A549 (cell line): Measurements from ENCODE around the gene HTRA2. TPM values are rescaled to one million over a fixed set of nuclear protein-coding genes. Genes with fewer than 3 reads are reported as not detected.
A peak's percentile ranks its signal among the peaks of the same experiment; 100 is the strongest.

Experiments used
- ATAC-seq, 2 experiments: fragments of 200-7000 bp in 1 of 2; fragments of >200 bp in 1 of 2; cut with Nextera tagmentation in 1 of 2; cut with Tn5 transposase in 1 of 2; 3 replicates each; pipeline versions ENCODE4 v1.8.0 to v1.9.1; 2018 to 2020; ENCODE audit warnings: mild to moderate bottlenecking in 1 of 2, moderate library complexity in 1 of 2
- CTCF ChIA-PET: fragments of 300-600 bp; sonication (Branson Sonifier 250); formaldehyde crosslinking; extraction: SDS; loops from one replicate; lab custom pipeline; 2021; ENCODE audit warnings: antibody characterized with exemption, inconsistent platforms; lab: Yijun Ruan, JAX
- POLR2A ChIA-PET: fragments of 350-600 bp; formaldehyde crosslinking; extraction: SDS; loops from one replicate; lab custom pipeline; 2021; ENCODE audit warnings: antibody characterized with exemption, inconsistent platforms; lab: Yijun Ruan, JAX
- DNase-seq, 2 experiments: peaks; one replicate each; pipeline versions ENCODE4 v3.0.0 to v3.0.0-alpha.2; 2011 to 2016; ENCODE audit warnings: low read depth in 1 of 2, low spot score in 1 of 2
- FAIRE-seq: peaks from 2 replicates; lab custom pipeline; 2011; peaks lifted over from hg19 to GRCh38; lab: Jason Lieb, UNC
- H3K27ac ChIP-seq, 2 experiments: fragments of >200 bp; sonication (Bioruptor Twin); formaldehyde crosslinking; 3 replicates each; pipeline ENCODE4 v1.5.1; 2016 to 2017
- H3K4me1 ChIP-seq: fragments of >200 bp; sonication (Bioruptor Twin); formaldehyde crosslinking; 3 replicates; pipeline ENCODE4 v1.6.1; 2016
- H3K4me2 ChIP-seq: fragments of >200 bp; sonication (Bioruptor Twin); formaldehyde crosslinking; 3 replicates; pipeline ENCODE4 v1.6.1; 2016
- H3K4me3 ChIP-seq: fragments of >200 bp; sonication (Bioruptor Twin); formaldehyde crosslinking; 3 replicates; pipeline ENCODE4 v1.5.1; 2016
- H3K9me3 ChIP-seq: fragments of >200 bp; sonication (Bioruptor Twin); formaldehyde crosslinking; 3 replicates; pipeline ENCODE4 v1.6.1; 2016
- CHD2 ChIP-seq: fragments of 150-350 bp; IDR thresholded peaks from 2 replicates; pipeline ENCODE4 v1.6.1; 2014; ENCODE audit warnings: low read length; ENCODE audit not compliant: partially characterized antibody
- FOSB ChIP-seq: fragments of 250-450 bp; sonication (Bioruptor Pico); IDR thresholded peaks from 2 replicates; pipeline ENCODE4 v1.5.0; 2020; ENCODE audit warnings: mild to moderate bottlenecking, moderate library complexity
- HEYL ChIP-seq: fragments of 250-450 bp; sonication (Bioruptor Pico); IDR thresholded peaks from 2 replicates; pipeline ENCODE4 v1.8.0; 2021; ENCODE audit warnings: mild to moderate bottlenecking, moderate library complexity
- HOXB13 ChIP-seq: fragments of 250-450 bp; sonication (Bioruptor Pico); IDR thresholded peaks from 2 replicates; pipeline ENCODE4 v1.5.0; 2020; ENCODE audit warnings: low read depth, mild to moderate bottlenecking, moderate library complexity
- JUN ChIP-seq, 2 experiments: fragments of >200 bp; sonication (Bioruptor Twin); formaldehyde crosslinking; IDR thresholded peaks; 2 replicates in 1 of 2; 3 replicates in 1 of 2; pipeline ENCODE4 v1.6.1; 2016 to 2017
- MAFK ChIP-seq: fragments of 450-650 bp; IDR thresholded peaks from 2 replicates; pipeline ENCODE4 v1.6.1; 2014; ENCODE audit not compliant: partially characterized antibody
- MAZ ChIP-seq: fragments of 150-350 bp; IDR thresholded peaks from 2 replicates; pipeline ENCODE4 v1.6.1; 2014; ENCODE audit warnings: antibody characterized with exemption, low read depth, low read length, borderline replicate concordance
- RAD21 ChIP-seq, 2 experiments: fragments of >200 bp in 1 of 2; sonication (Bioruptor Twin) in 1 of 2; formaldehyde crosslinking in 1 of 2; IDR thresholded peaks in 1 of 2; conservative IDR thresholded peaks in 1 of 2; 2 replicates in 1 of 2; 3 replicates in 1 of 2; pipeline ENCODE4 v1.6.1; 2012 to 2018; ENCODE audit warnings: inconsistent platforms in 1 of 2
- RARB ChIP-seq: fragments of 250-450 bp; sonication (Bioruptor Pico); IDR thresholded peaks from 2 replicates; pipeline ENCODE4 v1.8.0; 2021; ENCODE audit warnings: mild to moderate bottlenecking, moderate library complexity
- RFX5 ChIP-seq: fragments of 450-650 bp; IDR thresholded peaks from 2 replicates; pipeline ENCODE4 v1.7.1; 2014; ENCODE audit warnings: antibody characterized with exemption, mild to moderate bottlenecking, moderate library complexity
- RNF2 ChIP-seq: fragments of 200-600 bp; sonication (generic); IDR thresholded peaks from 2 replicates; pipeline ENCODE4 v1.6.1; 2016; ENCODE audit warnings: low read depth, mild to moderate bottlenecking, antibody characterized with exemption, moderate library complexity, borderline replicate concordance
- SREBF2 ChIP-seq: fragments of 450-650 bp; IDR thresholded peaks from 2 replicates; pipeline ENCODE4 v1.6.1; 2014; ENCODE audit warnings: mild to moderate bottlenecking, moderate library complexity
- WGBS: methylation state at CpG from one replicate; pipeline ENCODE4 v1.1.6; 2017; ENCODE audit errors: missing lambda C conversion rate; 5-methylcytosine and 5-hydroxymethylcytosine counted together
- polyA plus RNA-seq, 4 experiments: library from polyadenylated mRNA; depleted of rRNA in 3 of 4; stranded (reverse); fragments of >200 nt; fragmentation: RNase III in 1 of 4; extraction: RNeasy Plus Mini Kit Qiagen cat#74134 plus additional on column Dnase treatment in 1 of 4; gene quantifications; 2 replicates in 3 of 4; 3 replicates in 1 of 4; pipeline ENCODE4 v1.2.3, GENCODE V29; 2011 to 2017
- TF ChIP-seq, protein P1 (sequence below): fragments of 250-450 bp; sonication (Bioruptor Pico); IDR thresholded peaks from 2 replicates; pipeline ENCODE4 v1.5.0; 2021; ENCODE audit warnings: mild to moderate bottlenecking, moderate library complexity, borderline replicate concordance
- TF ChIP-seq, protein P2 (sequence below): fragments of >200 bp; sonication (Bioruptor Twin); formaldehyde crosslinking; IDR thresholded peaks from 2 replicates; pipeline ENCODE4 v1.6.1; 2016
- TF ChIP-seq, protein P3 (sequence below): fragments of 450-650 bp; IDR thresholded peaks from 2 replicates; pipeline ENCODE4 v1.6.1; 2014; ENCODE audit warnings: antibody characterized with exemption
- TF ChIP-seq, protein P4 (sequence below): fragments of 250-450 bp; sonication (Bioruptor Pico); IDR thresholded peaks from 2 replicates; pipeline ENCODE4 v1.5.0; 2020; ENCODE audit warnings: low read depth, mild to moderate bottlenecking, moderate library complexity
- TF ChIP-seq, protein P5 (sequence below): IDR thresholded peaks from 2 replicates; pipeline ENCODE4 v1.6.1; 2012; ENCODE audit warnings: low read depth, borderline replicate concordance
- TF ChIP-seq, protein P6 (sequence below): IDR thresholded peaks from 2 replicates; pipeline ENCODE4 v1.6.1; 2012
- TF ChIP-seq, protein P7 (sequence below): fragments of 200-600 bp; sonication (generic); IDR thresholded peaks from 2 replicates; pipeline ENCODE4 v1.6.1; 2016; ENCODE audit warnings: antibody characterized with exemption, mild to moderate bottlenecking, moderate library complexity
- TF ChIP-seq, protein P8 (sequence below): fragments of >200 bp; sonication (Bioruptor Twin); formaldehyde crosslinking; IDR thresholded peaks from 3 replicates; pipeline ENCODE4 v1.6.1; 2016

HTRA2 gene
- polyA plus RNA-seq, 2 of the 4 experiments (the other 2 are of a cell fraction), result 28.7 to 36.5 TPM

DNA sequence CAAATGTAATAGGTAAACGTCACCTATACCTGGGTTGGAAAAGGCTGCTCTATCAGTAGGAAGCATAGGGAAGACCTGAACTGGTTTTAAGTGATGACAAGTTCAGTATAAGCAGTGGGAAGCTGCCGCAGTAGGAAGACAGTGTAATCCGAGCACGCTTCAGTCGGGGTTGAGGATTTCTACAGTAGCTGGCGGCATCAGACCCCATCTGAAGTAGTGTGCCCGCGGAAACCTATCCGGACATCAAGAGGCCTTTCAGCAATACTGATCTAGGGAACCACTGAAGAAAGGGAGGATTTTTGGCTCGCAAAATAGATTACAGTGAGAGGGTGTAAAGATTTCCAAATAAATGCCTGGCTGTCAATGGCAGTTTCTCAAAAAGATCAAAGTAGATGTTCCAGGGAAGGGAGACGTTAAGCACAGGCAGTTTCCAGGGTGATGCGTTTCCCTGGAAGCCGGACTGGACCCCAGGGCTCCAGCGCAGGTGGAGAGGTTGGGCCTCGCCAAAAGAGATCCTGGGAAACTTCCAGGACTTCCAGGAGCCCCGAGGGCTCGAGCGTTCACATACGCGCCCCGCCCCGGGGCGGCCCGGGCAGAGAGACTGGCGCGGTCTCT, 18.7 kb downstream of the HTRA2 start:
- Histone ChIP-seq H3K9me3 (no peaks in the 10 kb centered on the region), H3K27ac (peak overlapping the region; percentile 89 to 92), H3K4me3 (peak overlapping the region; percentile 78), H3K4me2 (peak overlapping the region; percentile 99), H3K4me1 (peaks cover 15% of the 10 kb centered on the region)
- 61% methylated on average over 15 of the region's 26 CpGs for WGBS
- FAIRE-seq (no peak), DNase-seq (no peak), ATAC-seq (no peak; a peak in 1 of 6 replicates)
- CTCF ChIA-PET, result interaction anchor here (1.0 kb wide), 1 partner anchor 17 kb away, joined by 3 read pairs; no protein-coding TSS in a partner anchor
- no peak for TF ChIP-seq SREBF2
- TF ChIP-seq, protein P1, sequence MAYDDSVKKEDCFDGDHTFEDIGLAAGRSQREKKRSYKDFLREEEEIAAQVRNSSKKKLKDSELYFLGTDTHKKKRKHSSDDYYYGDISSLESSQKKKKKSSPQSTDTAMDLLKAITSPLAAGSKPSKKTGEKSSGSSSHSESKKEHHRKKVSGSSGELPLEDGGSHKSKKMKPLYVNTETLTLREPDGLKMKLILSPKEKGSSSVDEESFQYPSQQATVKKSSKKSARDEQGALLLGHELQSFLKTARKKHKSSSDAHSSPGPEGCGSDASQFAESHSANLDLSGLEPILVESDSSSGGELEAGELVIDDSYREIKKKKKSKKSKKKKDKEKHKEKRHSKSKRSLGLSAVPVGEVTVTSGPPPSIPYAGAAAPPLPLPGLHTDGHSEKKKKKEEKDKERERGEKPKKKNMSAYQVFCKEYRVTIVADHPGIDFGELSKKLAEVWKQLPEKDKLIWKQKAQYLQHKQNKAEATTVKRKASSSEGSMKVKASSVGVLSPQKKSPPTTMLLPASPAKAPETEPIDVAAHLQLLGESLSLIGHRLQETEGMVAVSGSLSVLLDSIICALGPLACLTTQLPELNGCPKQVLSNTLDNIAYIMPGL (CRISPR knock-in tag), result no peak
- no peak for TF ChIP-seq MAZ
- no peak for TF ChIP-seq HEYL (CRISPR knock-in tag)
- TF ChIP-seq RFX5, result no peak
- no peak for TF ChIP-seq RARB (CRISPR knock-in tag)
- no peak for TF ChIP-seq CHD2
- TF ChIP-seq FOSB (CRISPR knock-in tag), result no peak
- TF ChIP-seq HOXB13 (CRISPR knock-in tag), result no peak
- TF ChIP-seq, protein P2, sequence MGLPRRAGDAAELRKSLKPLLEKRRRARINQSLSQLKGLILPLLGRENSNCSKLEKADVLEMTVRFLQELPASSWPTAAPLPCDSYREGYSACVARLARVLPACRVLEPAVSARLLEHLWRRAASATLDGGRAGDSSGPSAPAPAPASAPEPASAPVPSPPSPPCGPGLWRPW, result no peak
- TF ChIP-seq, protein P3, sequence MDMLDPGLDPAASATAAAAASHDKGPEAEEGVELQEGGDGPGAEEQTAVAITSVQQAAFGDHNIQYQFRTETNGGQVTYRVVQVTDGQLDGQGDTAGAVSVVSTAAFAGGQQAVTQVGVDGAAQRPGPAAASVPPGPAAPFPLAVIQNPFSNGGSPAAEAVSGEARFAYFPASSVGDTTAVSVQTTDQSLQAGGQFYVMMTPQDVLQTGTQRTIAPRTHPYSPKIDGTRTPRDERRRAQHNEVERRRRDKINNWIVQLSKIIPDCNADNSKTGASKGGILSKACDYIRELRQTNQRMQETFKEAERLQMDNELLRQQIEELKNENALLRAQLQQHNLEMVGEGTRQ, result no peak
- no peak for TF ChIP-seq MAFK
- TF ChIP-seq, protein P4, sequence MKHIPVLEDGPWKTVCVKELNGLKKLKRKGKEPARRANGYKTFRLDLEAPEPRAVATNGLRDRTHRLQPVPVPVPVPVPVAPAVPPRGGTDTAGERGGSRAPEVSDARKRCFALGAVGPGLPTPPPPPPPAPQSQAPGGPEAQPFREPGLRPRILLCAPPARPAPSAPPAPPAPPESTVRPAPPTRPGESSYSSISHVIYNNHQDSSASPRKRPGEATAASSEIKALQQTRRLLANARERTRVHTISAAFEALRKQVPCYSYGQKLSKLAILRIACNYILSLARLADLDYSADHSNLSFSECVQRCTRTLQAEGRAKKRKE (CRISPR knock-in tag), result no peak
- POLR2A ChIA-PET, result no interaction called here

DNA sequence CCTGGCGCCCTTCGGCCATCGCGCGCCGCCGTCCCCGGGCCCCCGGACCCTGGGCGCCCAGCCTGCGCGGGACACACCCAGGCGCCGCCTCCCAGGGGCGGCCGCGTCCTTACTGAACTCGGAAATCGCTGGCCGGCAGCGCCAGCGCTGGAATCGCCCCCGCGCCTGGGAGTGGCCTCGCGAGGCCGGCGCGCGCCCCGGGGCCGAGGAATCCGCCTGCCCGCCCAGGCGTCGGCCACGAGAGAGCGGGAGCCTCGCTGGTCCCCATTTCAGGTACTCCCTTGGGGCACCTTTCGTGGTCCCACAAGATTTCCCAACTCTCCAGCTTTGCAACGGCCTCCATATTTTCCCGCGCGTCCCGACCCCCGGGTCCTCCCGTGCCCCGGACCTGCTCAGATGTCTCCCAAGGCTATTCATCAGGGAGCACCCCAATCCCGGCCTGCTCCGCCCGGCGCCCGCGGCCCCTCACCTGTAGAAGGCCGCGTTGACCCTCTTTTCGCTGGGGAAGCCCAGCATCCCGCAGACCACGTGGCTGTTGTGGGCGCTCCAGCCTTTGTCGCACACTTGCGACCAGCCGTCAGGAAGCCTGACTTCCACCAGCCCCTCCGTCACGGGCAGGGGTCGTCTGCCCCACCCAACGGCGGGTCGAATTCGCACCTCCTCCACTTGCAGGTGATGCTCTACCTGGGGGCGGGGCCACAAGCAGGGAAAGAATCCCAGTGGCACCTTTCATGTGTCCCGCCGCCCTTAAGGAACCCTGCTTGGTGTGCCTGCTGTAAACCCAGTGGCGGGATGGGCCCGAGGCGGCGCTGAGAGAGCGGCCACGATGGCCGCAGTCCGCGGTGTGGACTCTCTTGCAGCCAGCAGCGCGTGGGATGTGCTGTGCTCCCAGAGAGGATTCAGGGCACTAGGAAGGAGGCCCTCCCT, 19.4 kb downstream of the HTRA2 start:
- no peak for FAIRE-seq
- Histone ChIP-seq H3K4me3 (peak overlapping the region; percentile 78), H3K9me3 (no peaks in the 10 kb centered on the region), H3K4me1 (peaks cover 19% of the 10 kb centered on the region), H3K27ac (peak overlapping the region; percentile 89 to 92), H3K4me2 (peak overlapping the region; percentile 99)
- ATAC-seq, result peak; percentile 78 to 90
- WGBS, result 23% methylated on average over 65 of the region's 85 CpGs
- ChIA-PET POLR2A (no interaction called here), CTCF (interaction anchor here (1.0 to 2.0 kb wide), 3 partner anchors 17 to 68 kb away, joined by 3 to 7 read pairs (median 3); partner anchors contain the start of genes CCDC142 and TTC31)
- peak; percentile 67 to 76 for DNase-seq
- TF ChIP-seq JUN (IDR thresholded peaks at IDR 0.05) (peak in 1 of 2 experiments; percentile 59; a peak in 1 of 5 replicates), RARB (CRISPR knock-in tag) (no peak), CHD2 (no peak), RNF2 (peak; percentile 55; the same call in 1 of the 2 replicates), RAD21 (conservative IDR thresholded peaks at IDR 0.05 in 1 of 2, IDR thresholded peaks at IDR 0.05 in 1 of 2) (0 out of 5 replicates have a peak, but pooled peaks of 1 of the 2 experiments have one; percentile 10)
- TF ChIP-seq, protein P5, sequence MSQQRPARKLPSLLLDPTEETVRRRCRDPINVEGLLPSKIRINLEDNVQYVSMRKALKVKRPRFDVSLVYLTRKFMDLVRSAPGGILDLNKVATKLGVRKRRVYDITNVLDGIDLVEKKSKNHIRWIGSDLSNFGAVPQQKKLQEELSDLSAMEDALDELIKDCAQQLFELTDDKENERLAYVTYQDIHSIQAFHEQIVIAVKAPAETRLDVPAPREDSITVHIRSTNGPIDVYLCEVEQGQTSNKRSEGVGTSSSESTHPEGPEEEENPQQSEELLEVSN, result peak; percentile 95
- TF ChIP-seq, protein P6, sequence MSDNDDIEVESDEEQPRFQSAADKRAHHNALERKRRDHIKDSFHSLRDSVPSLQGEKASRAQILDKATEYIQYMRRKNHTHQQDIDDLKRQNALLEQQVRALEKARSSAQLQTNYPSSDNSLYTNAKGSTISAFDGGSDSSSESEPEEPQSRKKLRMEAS, result peak; percentile 87
- TF ChIP-seq, protein P3, result peak; percentile 46; the same call in 1 of the 2 replicates
- TF ChIP-seq, protein P7, sequence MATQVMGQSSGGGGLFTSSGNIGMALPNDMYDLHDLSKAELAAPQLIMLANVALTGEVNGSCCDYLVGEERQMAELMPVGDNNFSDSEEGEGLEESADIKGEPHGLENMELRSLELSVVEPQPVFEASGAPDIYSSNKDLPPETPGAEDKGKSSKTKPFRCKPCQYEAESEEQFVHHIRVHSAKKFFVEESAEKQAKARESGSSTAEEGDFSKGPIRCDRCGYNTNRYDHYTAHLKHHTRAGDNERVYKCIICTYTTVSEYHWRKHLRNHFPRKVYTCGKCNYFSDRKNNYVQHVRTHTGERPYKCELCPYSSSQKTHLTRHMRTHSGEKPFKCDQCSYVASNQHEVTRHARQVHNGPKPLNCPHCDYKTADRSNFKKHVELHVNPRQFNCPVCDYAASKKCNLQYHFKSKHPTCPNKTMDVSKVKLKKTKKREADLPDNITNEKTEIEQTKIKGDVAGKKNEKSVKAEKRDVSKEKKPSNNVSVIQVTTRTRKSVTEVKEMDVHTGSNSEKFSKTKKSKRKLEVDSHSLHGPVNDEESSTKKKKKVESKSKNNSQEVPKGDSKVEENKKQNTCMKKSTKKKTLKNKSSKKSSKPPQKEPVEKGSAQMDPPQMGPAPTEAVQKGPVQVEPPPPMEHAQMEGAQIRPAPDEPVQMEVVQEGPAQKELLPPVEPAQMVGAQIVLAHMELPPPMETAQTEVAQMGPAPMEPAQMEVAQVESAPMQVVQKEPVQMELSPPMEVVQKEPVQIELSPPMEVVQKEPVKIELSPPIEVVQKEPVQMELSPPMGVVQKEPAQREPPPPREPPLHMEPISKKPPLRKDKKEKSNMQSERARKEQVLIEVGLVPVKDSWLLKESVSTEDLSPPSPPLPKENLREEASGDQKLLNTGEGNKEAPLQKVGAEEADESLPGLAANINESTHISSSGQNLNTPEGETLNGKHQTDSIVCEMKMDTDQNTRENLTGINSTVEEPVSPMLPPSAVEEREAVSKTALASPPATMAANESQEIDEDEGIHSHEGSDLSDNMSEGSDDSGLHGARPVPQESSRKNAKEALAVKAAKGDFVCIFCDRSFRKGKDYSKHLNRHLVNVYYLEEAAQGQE, result peak; percentile 34; the same call in 1 of the 2 replicates
- TF ChIP-seq, protein P8, sequence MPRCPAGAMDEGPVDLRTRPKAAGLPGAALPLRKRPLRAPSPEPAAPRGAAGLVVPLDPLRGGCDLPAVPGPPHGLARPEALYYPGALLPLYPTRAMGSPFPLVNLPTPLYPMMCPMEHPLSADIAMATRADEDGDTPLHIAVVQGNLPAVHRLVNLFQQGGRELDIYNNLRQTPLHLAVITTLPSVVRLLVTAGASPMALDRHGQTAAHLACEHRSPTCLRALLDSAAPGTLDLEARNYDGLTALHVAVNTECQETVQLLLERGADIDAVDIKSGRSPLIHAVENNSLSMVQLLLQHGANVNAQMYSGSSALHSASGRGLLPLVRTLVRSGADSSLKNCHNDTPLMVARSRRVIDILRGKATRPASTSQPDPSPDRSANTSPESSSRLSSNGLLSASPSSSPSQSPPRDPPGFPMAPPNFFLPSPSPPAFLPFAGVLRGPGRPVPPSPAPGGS, result peak; percentile 60; the same call in 1 of the 3 replicates
